Thoracic aorta (tissue), 2 donors: Measurements from ENCODE around the gene IFT88. TPM values are rescaled to one million over a fixed set of nuclear protein-coding genes. Genes with fewer than 3 reads are reported as not detected.

Source experiments
- ATAC-seq: fragments of 150-250 bp; one replicate; pipeline ENCODE4 v1.8.0; 2017; ENCODE audit warnings: low read depth; ENCODE audit not compliant: insufficient number of reproducible peaks, low FRiP score
- DNase-seq: peaks from one replicate; pipeline ENCODE4 v3.0.0-alpha.2; 2020; ENCODE audit warnings: low spot score
- H3K27ac ChIP-seq, 2 donors: fragments of 200-600 bp; sonication (generic); 1 replicate in 1 of 2; 2 replicates in 1 of 2; pipeline ENCODE4 v1.5.1; 2016; ENCODE audit warnings: mild to moderate bottlenecking in 2 of 2, moderate library complexity in 2 of 2
- H3K27me3 ChIP-seq: fragments of 200-600 bp; sonication (generic); replicated peaks from 2 replicates; pipeline ENCODE4 v1.6.0; 2016; ENCODE audit warnings: mild to moderate bottlenecking; ENCODE audit not compliant: insufficient read depth
- H3K36me3 ChIP-seq: fragments of 200-600 bp; sonication (generic); one replicate; pipeline ENCODE4 v1.5.1; 2016
- H3K4me1 ChIP-seq, 2 donors: fragments of 200-600 bp; sonication (generic); 1 replicate in 1 of 2; 2 replicates in 1 of 2; pipeline versions ENCODE4 v1.5.1 to v1.6.0; 2016; ENCODE audit warnings: low read depth in 2 of 2, mild to moderate bottlenecking in 1 of 2; ENCODE audit not compliant: control insufficient read depth in 1 of 2
- H3K4me3 ChIP-seq: fragments of 200-600 bp; sonication (generic); 2 replicates; pipeline ENCODE4 v1.5.1; 2016; ENCODE audit warnings: mild to moderate bottlenecking
- H3K9me3 ChIP-seq: fragments of 200-600 bp; sonication (generic); 2 replicates; pipeline ENCODE4 v1.5.1; 2016
- CTCF ChIP-seq: fragments of 200-600 bp; sonication (generic); IDR thresholded peaks from one replicate; pipeline ENCODE4 v1.5.1; 2019; ENCODE audit warnings: antibody characterized with exemption
- total RNA-seq, 2 donors: library from RNA; depleted of rRNA; stranded (reverse); fragments of >200 nt; gene quantifications; one replicate each; pipeline versions ENCODE4 v1.1.0 to v1.2.3, GENCODE V29; 2016

Gene IFT88
- total RNA-seq, 2 donors from 2014 or later: 8.8 to 13.0 TPM

GRCh38 chr13:20721058-20721453, 154.1 kb downstream of the IFT88 start:
- Histone ChIP-seq H3K36me3 (no peaks in the 10 kb centered on the region), H3K9me3 (no peaks in the 10 kb centered on the region), H3K27ac (no peak overlapping the region), H3K4me1 (peaks cover 6 to 15% of the 10 kb centered on the region in 2 donors), H3K27me3 (no peaks in the 10 kb centered on the region), H3K4me3 (peak overlapping the region; percentile 68)
- DNase-seq (no peak), ATAC-seq (no peak)
- no peak for TF ChIP-seq CTCF

GRCh38 chr13:20721454-20722357, 154.7 kb downstream of the IFT88 start:
- ATAC-seq (no peak), DNase-seq (no peak)
- H3K9me3 ChIP-seq: no peaks in the 10 kb centered on the region
- no peak overlapping the region for H3K27ac ChIP-seq
- H3K4me1 ChIP-seq: peaks cover 6 to 15% of the 10 kb centered on the region in 2 donors
- no peaks in the 10 kb centered on the region for H3K36me3 ChIP-seq
- H3K4me3 ChIP-seq: peak overlapping the region; percentile 68
- TF ChIP-seq CTCF: peak; percentile 13
- H3K27me3 ChIP-seq: no peaks in the 10 kb centered on the region

GRCh38 chr13:20727856-20728255, 160.9 kb downstream of the IFT88 start:
- no peak for TF ChIP-seq CTCF
- Histone ChIP-seq H3K36me3 (no peaks in the 10 kb centered on the region), H3K4me3 (no peak overlapping the region), H3K27ac (no peak overlapping the region), H3K27me3 (no peaks in the 10 kb centered on the region), H3K4me1 (no peaks in the 10 kb centered on the region), H3K9me3 (no peaks in the 10 kb centered on the region)
- ATAC-seq (no peak), DNase-seq (no peak)

GRCh38 chr13:20728579-20729311, 161.8 kb downstream of the IFT88 start:
- no peaks in the 10 kb centered on the region for H3K9me3 ChIP-seq
- no peak for TF ChIP-seq CTCF
- ATAC-seq (no peak), DNase-seq (no peak)
- no peak overlapping the region for H3K4me3 ChIP-seq
- no peaks in the 10 kb centered on the region for H3K36me3 ChIP-seq
- H3K27ac ChIP-seq: no peak overlapping the region
- no peaks in the 10 kb centered on the region for H3K27me3 ChIP-seq
- no peaks in the 10 kb centered on the region for H3K4me1 ChIP-seq
